ENCODE measurements around the gene CHTF18. TPM values are rescaled to one million over a fixed set of nuclear protein-coding genes. Genes with fewer than 3 reads are reported as not detected.
"Not testable (repeated sequence)": the region's sequence is repeated elsewhere in the genome, so short reads cannot be mapped to it uniquely, and the experiment has no call there.

CHTF18 gene
- total RNA-seq, 1 donor from 2014 or later = 11.3 TPM

GRCh38 chr16:775236-775796 is 13.1 kb upstream of the CHTF18 start:
- no peaks in the 10 kb centered on the region for H3K9me3 ChIP-seq
- DNase-seq (no peak), ATAC-seq (peak in 1 of 2 donors; percentile 16)
- no peak overlapping the region for H3K4me3 ChIP-seq
- TF ChIP-seq CTCF (IDR thresholded peaks at IDR 0.05) = no peak
- peaks cover 37% of the 10 kb centered on the region for H3K27me3 ChIP-seq (ENCODE audit: low read depth)
- no peaks in the 10 kb centered on the region for H3K36me3 ChIP-seq
- H3K27ac ChIP-seq = no peak overlapping the region
- H3K4me1 ChIP-seq = no peaks in the 10 kb centered on the region
- intact Hi-C loops (cut with DNase I) = no loop called here

- ATAC-seq; DNase-seq; H3K4me1 ChIP-seq; intact Hi-C loops (cut with DNase I); H3K4me3 ChIP-seq; H3K9me3 ChIP-seq; H3K36me3 ChIP-seq; H3K27ac ChIP-seq: not testable (repeated sequence)
- peaks cover 40% of the 10 kb centered on the region for H3K27me3 ChIP-seq (ENCODE audit: low read depth)
These were observed 12.1 kb upstream of the CHTF18 start for GRCh38 chr16:776298-776697.

DNA sequence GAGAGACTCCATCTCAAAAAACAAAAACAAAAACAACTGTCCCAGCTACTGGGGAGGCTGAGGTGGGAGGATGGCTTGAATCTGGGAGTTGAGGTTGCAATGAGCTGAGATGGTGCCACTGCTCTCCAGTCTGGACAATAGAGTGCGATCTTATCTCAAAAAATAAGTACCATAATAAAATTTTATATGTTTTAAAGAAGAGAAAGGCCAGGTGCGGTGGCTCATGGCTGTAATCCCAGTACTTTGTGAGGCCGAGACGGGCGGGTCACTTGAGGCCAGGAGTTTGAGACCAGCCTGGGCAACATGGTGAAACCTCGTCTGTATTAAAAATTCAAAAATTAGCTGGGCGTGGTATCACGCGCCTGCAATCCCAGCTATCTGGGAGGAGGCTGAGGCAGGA is 11.6 kb upstream of the CHTF18 start:
- TF ChIP-seq CTCF (IDR thresholded peaks at IDR 0.05) = no peak
- ATAC-seq (no peak), DNase-seq (no peak)
- H3K4me1 ChIP-seq = no peaks in the 10 kb centered on the region
- peaks cover 45% of the 10 kb centered on the region for H3K27me3 ChIP-seq (ENCODE audit: low read depth)
- H3K9me3 ChIP-seq = no peaks in the 10 kb centered on the region
- intact Hi-C loops (cut with DNase I) = no loop called here
- no peak overlapping the region for H3K4me3 ChIP-seq
- H3K36me3 ChIP-seq = no peaks in the 10 kb centered on the region
- H3K27ac ChIP-seq = no peak overlapping the region

- intact Hi-C loops (cut with DNase I) = no loop called here
- Histone ChIP-seq H3K27me3 (ENCODE audit: low read depth) (peaks cover 54% of the 10 kb centered on the region), H3K4me1 (no peaks in the 10 kb centered on the region), H3K4me3 (no peak overlapping the region), H3K27ac (no peak overlapping the region), H3K9me3 (no peaks in the 10 kb centered on the region), H3K36me3 (no peaks in the 10 kb centered on the region)
- DNase-seq = no peak
- TF ChIP-seq CTCF (IDR thresholded peaks at IDR 0.05) = no peak
- ATAC-seq = no peak
These were observed 10.6 kb upstream of the CHTF18 start for GRCh38 chr16:777826-778225.

DNA sequence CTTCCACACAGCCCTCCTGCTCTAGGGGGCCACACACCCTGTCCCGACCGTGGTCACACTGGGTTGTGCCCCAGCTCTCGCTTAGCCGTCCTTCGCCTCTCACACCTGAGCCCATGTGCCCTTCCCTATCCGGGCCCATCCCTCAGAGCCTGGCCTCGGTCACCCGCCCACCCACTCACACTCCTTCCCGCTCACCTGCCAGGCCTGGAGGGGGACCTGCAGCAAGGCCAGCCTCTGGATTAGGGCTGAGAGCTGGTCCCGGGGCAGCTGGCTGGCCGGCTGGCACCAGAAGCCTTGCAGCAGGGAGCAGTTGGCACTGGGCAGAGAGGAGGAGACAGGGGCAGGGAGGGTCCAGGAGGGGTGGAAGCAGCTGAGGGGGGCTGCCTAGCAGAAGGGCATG is 10.0 kb upstream of the CHTF18 start:
- TF ChIP-seq CTCF (IDR thresholded peaks at IDR 0.05) = no peak

DNA sequence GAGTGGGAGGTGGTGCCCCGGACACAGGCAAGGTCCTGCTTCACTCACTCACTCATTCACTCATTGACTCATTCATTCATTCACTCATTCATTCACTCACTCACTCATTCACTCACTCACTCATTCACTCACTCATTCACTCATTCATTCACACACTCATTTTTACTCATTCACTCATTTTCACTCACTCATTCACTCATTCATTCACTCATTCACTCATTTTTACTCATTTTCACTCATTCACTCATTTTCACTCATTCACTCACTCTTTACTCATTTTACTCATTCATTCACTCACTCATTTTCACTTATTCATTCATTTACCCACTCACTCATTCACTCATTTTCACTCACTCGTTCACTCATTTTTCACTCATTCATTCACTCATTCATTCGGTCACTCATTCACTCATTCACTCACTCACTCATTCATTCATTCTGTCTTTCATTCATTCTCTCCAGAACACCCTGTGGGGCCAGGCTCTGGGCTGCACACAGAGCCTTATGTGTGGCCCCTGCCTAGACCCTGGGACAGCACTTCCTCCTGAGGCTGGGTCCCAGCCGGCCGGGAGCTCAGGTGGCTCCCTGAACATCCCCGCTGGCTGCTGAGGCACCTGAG is 9.4 kb upstream of the CHTF18 start:
- H3K4me1 ChIP-seq = peaks cover 4% of the 10 kb centered on the region
- H3K27me3 ChIP-seq (ENCODE audit: low read depth) = peaks cover 61% of the 10 kb centered on the region
- no peaks in the 10 kb centered on the region for H3K36me3 ChIP-seq
- no peaks in the 10 kb centered on the region for H3K9me3 ChIP-seq
- H3K4me3 ChIP-seq = no peak overlapping the region
- H3K27ac ChIP-seq = no peak overlapping the region
- no peak for TF ChIP-seq CTCF (IDR thresholded peaks at IDR 0.05)
- intact Hi-C loops (cut with DNase I) = no loop called here
- ATAC-seq (no peak), DNase-seq (no peak)

More for the DNA sequence above, 10.0 kb upstream of the CHTF18 start:
- H3K36me3 ChIP-seq = no peaks in the 10 kb centered on the region
- peaks cover 3% of the 10 kb centered on the region for H3K4me1 ChIP-seq
- H3K9me3 ChIP-seq = no peaks in the 10 kb centered on the region
- ATAC-seq (no peak), DNase-seq (no peak)
- H3K27me3 ChIP-seq (ENCODE audit: low read depth) = peaks cover 59% of the 10 kb centered on the region
- H3K27ac ChIP-seq = no peak overlapping the region
- no peak overlapping the region for H3K4me3 ChIP-seq
- intact Hi-C loops (cut with DNase I) = no loop called here

Data from lower lobe of right lung (tissue), 2 donors.